Measurements from ENCODE around the gene CFAP299. TPM values are rescaled to one million over a fixed set of nuclear protein-coding genes. Genes with fewer than 3 reads are reported as not detected.

The CFAP299 gene
- total RNA-seq, 1 donor from 2014 or later = not detected

GRCh38 chr4:80538276-80538926 is 202.9 kb downstream of the CFAP299 start:
- Histone ChIP-seq H3K27me3 (no peaks in the 10 kb centered on the region), H3K9me3 (no peaks in the 10 kb centered on the region), H3K4me1 (no peaks in the 10 kb centered on the region), H3K27ac (no peak overlapping the region), H3K4me3 (no peak overlapping the region), H3K36me3 (no peaks in the 10 kb centered on the region)
- intact Hi-C loops (cut with DNase I) = no loop called here
- no peak for TF ChIP-seq CTCF (IDR thresholded peaks at IDR 0.05)
- no peak for DNase-seq (ENCODE audit: low spot score in 2 of 2)

- H3K36me3 ChIP-seq = no peaks in the 10 kb centered on the region
- no peaks in the 10 kb centered on the region for H3K9me3 ChIP-seq
- no peak for TF ChIP-seq CTCF (IDR thresholded peaks at IDR 0.05)
- no peaks in the 10 kb centered on the region for H3K27me3 ChIP-seq
- no peak overlapping the region for H3K4me3 ChIP-seq
- no peaks in the 10 kb centered on the region for H3K4me1 ChIP-seq
- intact Hi-C loops (cut with DNase I) = no loop called here
- DNase-seq (ENCODE audit: low spot score in 2 of 2) = no peak
- H3K27ac ChIP-seq = no peak overlapping the region
These were observed 203.7 kb downstream of the CFAP299 start for GRCh38 chr4:80539190-80539589.

- no peaks in the 10 kb centered on the region for H3K27me3 ChIP-seq
- no peak overlapping the region for H3K4me3 ChIP-seq
- intact Hi-C loops (cut with DNase I) = no loop called here
- H3K9me3 ChIP-seq = no peaks in the 10 kb centered on the region
- no peak for DNase-seq (ENCODE audit: low spot score in 2 of 2)
- H3K4me1 ChIP-seq = no peaks in the 10 kb centered on the region
- no peak overlapping the region for H3K27ac ChIP-seq
- TF ChIP-seq CTCF (IDR thresholded peaks at IDR 0.05) = no peak
- H3K36me3 ChIP-seq = no peaks in the 10 kb centered on the region
These were observed 204.8 kb downstream of the CFAP299 start for GRCh38 chr4:80540349-80540748.

- intact Hi-C loops (cut with DNase I) = no loop called here
- DNase-seq (ENCODE audit: low spot score in 2 of 2) = no peak
- Histone ChIP-seq H3K27me3 (no peaks in the 10 kb centered on the region), H3K36me3 (no peaks in the 10 kb centered on the region), H3K27ac (no peak overlapping the region), H3K4me1 (no peaks in the 10 kb centered on the region), H3K9me3 (no peaks in the 10 kb centered on the region), H3K4me3 (no peak overlapping the region)
- TF ChIP-seq CTCF (IDR thresholded peaks at IDR 0.05) = no peak
These were observed 205.4 kb downstream of the CFAP299 start for GRCh38 chr4:80540785-80541469.

GRCh38 chr4:80542747-80543146 is 207.2 kb downstream of the CFAP299 start:
- H3K27me3 ChIP-seq = no peaks in the 10 kb centered on the region
- H3K27ac ChIP-seq = no peak overlapping the region
- intact Hi-C loops (cut with DNase I) = no loop called here
- H3K9me3 ChIP-seq = no peaks in the 10 kb centered on the region
- TF ChIP-seq CTCF (IDR thresholded peaks at IDR 0.05) = no peak
- no peak overlapping the region for H3K4me3 ChIP-seq
- no peaks in the 10 kb centered on the region for H3K4me1 ChIP-seq
- DNase-seq (ENCODE audit: low spot score in 2 of 2) = no peak
- H3K36me3 ChIP-seq = no peaks in the 10 kb centered on the region

All from ascending aorta (tissue), 2 donors.